Neural cell (in vitro differentiated cells): ENCODE data around the gene DGKD. TPM values are rescaled to one million over a fixed set of nuclear protein-coding genes. Genes with fewer than 3 reads are reported as not detected.

Experiments
- H2AFZ ChIP-seq: fragments of 200-600, 300-800 bp; sonication (generic), shearing (Covaris generic); 2 replicates; pipeline ENCODE4 v1.6.0; 2014; ENCODE audit warnings: low read depth, mild to moderate bottlenecking, antibody characterized with exemption, low read length, moderate library complexity
- H3F3A ChIP-seq: fragments of 200-600 bp; shearing (Covaris generic); 2 replicates; pipeline ENCODE4 v1.6.1; 2016; ENCODE audit warnings: mild to moderate bottlenecking, moderate library complexity, mixed read lengths, antibody characterized with exemption, low read length; ENCODE audit not compliant: insufficient read depth, poor library complexity, severe bottlenecking
- H3K27ac ChIP-seq: fragments of 200-600, 300-800 bp; sonication (generic), shearing (Covaris generic); 2 replicates; pipeline ENCODE4 v1.5.1; 2014; ENCODE audit warnings: mild to moderate bottlenecking, low read length, moderate library complexity
- H3K27me3 ChIP-seq: fragments of 300-800, 200-600 bp; sonication (generic), shearing (Covaris generic); 2 replicates; pipeline ENCODE4 v1.6.0; 2014; ENCODE audit warnings: mild to moderate bottlenecking, low read depth, low read length, moderate library complexity; ENCODE audit not compliant: insufficient read depth
- H3K36me3 ChIP-seq: fragments of 300-800, 200-600 bp; sonication (generic), shearing (Covaris generic); 2 replicates; pipeline ENCODE4 v1.5.1; 2014; ENCODE audit warnings: mild to moderate bottlenecking, antibody characterized with exemption, low read length, moderate library complexity; ENCODE audit not compliant: insufficient read depth
- H3K4me2 ChIP-seq: fragments of 300-800, 200-600 bp; sonication (generic), shearing (Covaris generic); 2 replicates; pipeline ENCODE4 v1.6.0; 2014; ENCODE audit warnings: mild to moderate bottlenecking, low read length
- H3K4me3 ChIP-seq: fragments of 300-800, 200-600 bp; sonication (generic), shearing (Covaris generic); 2 replicates; pipeline ENCODE4 v1.5.1; 2014; ENCODE audit warnings: mild to moderate bottlenecking, low read length, moderate library complexity
- H3K79me2 ChIP-seq: fragments of 200-600 bp; shearing (Covaris generic); replicated peaks from 2 replicates; pipeline ENCODE4 v1.6.0; 2014; ENCODE audit warnings: mild to moderate bottlenecking, low read length, moderate library complexity; ENCODE audit not compliant: insufficient read depth
- H3K9ac ChIP-seq: fragments of 300-800, 200-600 bp; sonication (generic), shearing (Covaris generic); 2 replicates; pipeline ENCODE4 v1.6.1; 2016; ENCODE audit warnings: mild to moderate bottlenecking, low read length, mixed read lengths
- H3K9me2 ChIP-seq: fragments of 200-600 bp; shearing (Covaris generic); 2 replicates; pipeline ENCODE4 v1.6.1; 2016; ENCODE audit warnings: mild to moderate bottlenecking, low read length, mixed read lengths; ENCODE audit not compliant: insufficient read depth
- H3K9me3 ChIP-seq: fragments of 200-600, 300-800 bp; sonication (generic), shearing (Covaris generic); 2 replicates; pipeline ENCODE4 v1.6.1; 2016; ENCODE audit warnings: mild to moderate bottlenecking, mixed run types, low read length, moderate library complexity, mixed read lengths
- H4K20me1 ChIP-seq: fragments of 200-600 bp; shearing (Covaris generic); 2 replicates; pipeline ENCODE4 v1.6.1; 2016; ENCODE audit warnings: mild to moderate bottlenecking, mixed run types; ENCODE audit not compliant: insufficient read depth
- CTCF ChIP-seq: fragments of 450-650 bp; IDR thresholded peaks from 2 replicates; pipeline ENCODE4 v1.5.1; 2014; ENCODE audit warnings: antibody characterized with exemption, mild to moderate bottlenecking, moderate library complexity; ENCODE audit not compliant: poor library complexity, severe bottlenecking
- EP300 ChIP-seq: fragments of 450-650 bp; conservative IDR thresholded peaks from 2 replicates; pipeline ENCODE4 v1.6.1; 2014; ENCODE audit warnings: antibody characterized with exemption, mild to moderate bottlenecking, moderate library complexity; ENCODE audit not compliant: poor library complexity, severe bottlenecking
- EZH2 ChIP-seq: fragments of 200-600, 300-800 bp; shearing (Covaris generic), sonication (generic); IDR thresholded peaks from 2 replicates; pipeline ENCODE4 v1.6.1; 2014; ENCODE audit warnings: antibody characterized with exemption, low read length, borderline replicate concordance, mild to moderate bottlenecking; ENCODE audit not compliant: insufficient read depth, poor library complexity, severe bottlenecking
- MXI1 ChIP-seq: fragments of 450-650 bp; conservative IDR thresholded peaks from 2 replicates; pipeline ENCODE4 v1.6.1; 2014; ENCODE audit warnings: antibody characterized with exemption, mild to moderate bottlenecking; ENCODE audit not compliant: poor library complexity, severe bottlenecking
- POLR2AphosphoS5 ChIP-seq: IDR thresholded peaks from 2 replicates; pipeline ENCODE4 v1.6.1; 2012
- RAD21 ChIP-seq: fragments of 450-650 bp; conservative IDR thresholded peaks from 2 replicates; pipeline ENCODE4 v1.6.1; 2014; ENCODE audit warnings: antibody characterized with exemption, mild to moderate bottlenecking, moderate library complexity
- SMC3 ChIP-seq: fragments of 450-650 bp; conservative IDR thresholded peaks from 2 replicates; pipeline ENCODE4 v1.6.1; 2014; ENCODE audit warnings: antibody characterized with exemption, mild to moderate bottlenecking, moderate library complexity; ENCODE audit not compliant: poor library complexity
- TAF1 ChIP-seq: IDR thresholded peaks from 2 replicates; pipeline ENCODE4 v1.6.1; 2012; ENCODE audit warnings: low read depth
- polyA plus RNA-seq: library from polyadenylated mRNA; depleted of rRNA; stranded (reverse); fragments of >200 nt; gene quantifications from 2 replicates; pipeline ENCODE4 v1.2.3, GENCODE V29; 2014
- TF ChIP-seq, protein P1 (sequence below): IDR thresholded peaks from 2 replicates; pipeline ENCODE4 v1.6.1; 2012; ENCODE audit warnings: borderline replicate concordance

DGKD gene
- polyA plus RNA-seq, 1 donor from 2014 or later, result 36.4 TPM

GRCh38 chr2:233326500-233326899 lies 27.8 kb upstream of the DGKD start:
- no peak overlapping the region for H3K27ac ChIP-seq
- TF ChIP-seq POLR2AphosphoS5, result no peak
- H3K79me2 ChIP-seq, result no peaks in the 10 kb centered on the region
- no peak overlapping the region for H3K9ac ChIP-seq
- no peak overlapping the region for H3K4me2 ChIP-seq
- no peaks in the 10 kb centered on the region for H3F3A ChIP-seq
- H3K9me3 ChIP-seq, result no peaks in the 10 kb centered on the region
- no peaks in the 10 kb centered on the region for H3K9me2 ChIP-seq
- H2AFZ ChIP-seq, result no peak overlapping the region
- H3K36me3 ChIP-seq, result no peaks in the 10 kb centered on the region
- no peaks in the 10 kb centered on the region for H4K20me1 ChIP-seq
- no peaks in the 10 kb centered on the region for H3K27me3 ChIP-seq
- no peak overlapping the region for H3K4me3 ChIP-seq

GRCh38 chr2:233328922-233329321 lies 25.4 kb upstream of the DGKD start:
- Histone ChIP-seq H3K79me2 (no peaks in the 10 kb centered on the region), H3K4me3 (no peak overlapping the region), H3K9me2 (no peaks in the 10 kb centered on the region), H4K20me1 (no peaks in the 10 kb centered on the region), H2AFZ (no peak overlapping the region), H3K36me3 (no peaks in the 10 kb centered on the region), H3K9me3 (no peaks in the 10 kb centered on the region), H3K27ac (no peak overlapping the region), H3F3A (no peaks in the 10 kb centered on the region), H3K4me2 (no peak overlapping the region), H3K9ac (no peak overlapping the region), H3K27me3 (no peaks in the 10 kb centered on the region)
- no peak for TF ChIP-seq EP300
- TF ChIP-seq TAF1, result no peak
- no peak for TF ChIP-seq SMC3
- TF ChIP-seq, protein P1, sequence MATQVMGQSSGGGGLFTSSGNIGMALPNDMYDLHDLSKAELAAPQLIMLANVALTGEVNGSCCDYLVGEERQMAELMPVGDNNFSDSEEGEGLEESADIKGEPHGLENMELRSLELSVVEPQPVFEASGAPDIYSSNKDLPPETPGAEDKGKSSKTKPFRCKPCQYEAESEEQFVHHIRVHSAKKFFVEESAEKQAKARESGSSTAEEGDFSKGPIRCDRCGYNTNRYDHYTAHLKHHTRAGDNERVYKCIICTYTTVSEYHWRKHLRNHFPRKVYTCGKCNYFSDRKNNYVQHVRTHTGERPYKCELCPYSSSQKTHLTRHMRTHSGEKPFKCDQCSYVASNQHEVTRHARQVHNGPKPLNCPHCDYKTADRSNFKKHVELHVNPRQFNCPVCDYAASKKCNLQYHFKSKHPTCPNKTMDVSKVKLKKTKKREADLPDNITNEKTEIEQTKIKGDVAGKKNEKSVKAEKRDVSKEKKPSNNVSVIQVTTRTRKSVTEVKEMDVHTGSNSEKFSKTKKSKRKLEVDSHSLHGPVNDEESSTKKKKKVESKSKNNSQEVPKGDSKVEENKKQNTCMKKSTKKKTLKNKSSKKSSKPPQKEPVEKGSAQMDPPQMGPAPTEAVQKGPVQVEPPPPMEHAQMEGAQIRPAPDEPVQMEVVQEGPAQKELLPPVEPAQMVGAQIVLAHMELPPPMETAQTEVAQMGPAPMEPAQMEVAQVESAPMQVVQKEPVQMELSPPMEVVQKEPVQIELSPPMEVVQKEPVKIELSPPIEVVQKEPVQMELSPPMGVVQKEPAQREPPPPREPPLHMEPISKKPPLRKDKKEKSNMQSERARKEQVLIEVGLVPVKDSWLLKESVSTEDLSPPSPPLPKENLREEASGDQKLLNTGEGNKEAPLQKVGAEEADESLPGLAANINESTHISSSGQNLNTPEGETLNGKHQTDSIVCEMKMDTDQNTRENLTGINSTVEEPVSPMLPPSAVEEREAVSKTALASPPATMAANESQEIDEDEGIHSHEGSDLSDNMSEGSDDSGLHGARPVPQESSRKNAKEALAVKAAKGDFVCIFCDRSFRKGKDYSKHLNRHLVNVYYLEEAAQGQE, result no peak

DNA sequence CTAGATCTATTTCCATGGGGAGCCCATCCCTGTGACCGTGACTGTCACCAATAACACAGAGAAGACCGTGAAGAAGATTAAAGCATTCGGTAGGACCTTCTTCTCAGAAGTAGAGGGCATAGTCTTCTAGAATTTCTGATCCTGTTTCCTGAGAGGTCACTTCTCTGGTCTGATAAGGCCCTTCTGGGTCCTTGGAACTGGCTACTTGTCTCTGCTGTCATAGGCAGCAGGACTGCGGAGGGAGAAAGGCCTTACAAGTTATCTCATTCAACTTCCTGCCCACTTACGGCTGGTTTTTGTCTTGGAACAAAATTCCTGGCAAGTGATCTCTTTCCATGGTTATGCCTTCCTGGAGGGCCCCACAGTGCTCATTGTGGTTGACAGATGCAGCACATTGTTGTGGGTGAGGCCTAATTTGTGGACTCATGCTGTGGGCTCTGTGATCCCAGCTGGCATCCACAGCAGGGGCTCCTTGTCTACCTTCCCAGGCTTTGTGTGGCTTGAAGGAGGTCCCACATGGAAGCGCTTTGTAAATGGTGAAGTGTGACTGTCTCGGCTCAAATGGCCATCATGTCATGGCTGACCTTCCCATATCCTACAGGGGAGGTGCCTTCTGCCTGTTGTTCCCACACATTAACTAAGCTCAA lies 24.7 kb upstream of the DGKD start:
- Histone ChIP-seq H3K27ac (no peak overlapping the region), H3F3A (no peaks in the 10 kb centered on the region), H3K4me2 (no peak overlapping the region), H3K36me3 (no peaks in the 10 kb centered on the region), H3K4me3 (no peak overlapping the region), H3K27me3 (no peaks in the 10 kb centered on the region), H2AFZ (no peak overlapping the region), H3K79me2 (no peaks in the 10 kb centered on the region), H3K9me2 (no peaks in the 10 kb centered on the region), H3K9me3 (no peaks in the 10 kb centered on the region), H4K20me1 (no peaks in the 10 kb centered on the region), H3K9ac (no peak overlapping the region)
- TF ChIP-seq TAF1, result no peak
- TF ChIP-seq CTCF, result no peak
- TF ChIP-seq EP300, result no peak
- no peak for TF ChIP-seq POLR2AphosphoS5
- TF ChIP-seq, protein P1, result no peak
- TF ChIP-seq MXI1, result no peak
- no peak for TF ChIP-seq RAD21
- TF ChIP-seq EZH2, result no peak
- no peak for TF ChIP-seq SMC3
